ENCODE data around the gene IL1R2.
A peak's percentile ranks its signal among the peaks of the same experiment; 100 is the strongest.
"Not testable (repeated sequence)": the region's sequence is repeated elsewhere in the genome, so short reads cannot be mapped to it uniquely, and the experiment has no call there.

IL1R2 gene

DNA sequence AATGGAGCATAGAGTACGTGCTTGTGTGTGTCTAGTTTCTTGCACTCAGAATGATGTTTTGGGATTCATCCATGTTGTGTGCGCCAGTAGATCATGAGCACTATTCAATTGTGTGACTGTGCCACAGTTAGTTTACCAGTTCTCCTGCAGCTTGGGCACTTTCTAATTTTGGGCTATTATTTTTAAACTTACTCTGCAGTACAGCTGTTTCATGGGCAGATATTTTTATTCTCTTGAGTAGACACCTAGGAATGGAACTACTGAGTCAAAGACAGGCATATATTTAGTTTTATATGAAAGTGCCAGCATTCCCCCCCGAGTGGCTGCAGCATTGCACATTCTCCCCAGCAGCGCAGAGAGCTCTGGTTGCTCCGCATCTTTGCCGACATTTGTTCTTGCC lies 74.8 kb downstream of the IL1R2 start:
- no peak overlapping the region for H3K4me3 ChIP-seq (ENCODE audit: low read depth, low read length)
- TF ChIP-seq CTCF (IDR thresholded peaks at IDR 0.05; ENCODE audit: control insufficient read depth, extremely low read depth, insufficient read depth), result no peak
- no peak for DNase-seq (ENCODE audit: low read depth)

GRCh38 chr2:102068126-102068525 lies 76.4 kb downstream of the IL1R2 start:
- H3K4me3 ChIP-seq (ENCODE audit: low read depth, low read length); DNase-seq (ENCODE audit: low read depth): not testable (repeated sequence)

GRCh38 chr2:102069311-102069974 lies 77.7 kb downstream of the IL1R2 start:
- DNase-seq (ENCODE audit: low read depth), result no peak
- TF ChIP-seq CTCF (IDR thresholded peaks at IDR 0.05; ENCODE audit: control insufficient read depth, extremely low read depth, insufficient read depth), result no peak
- H3K4me3 ChIP-seq (ENCODE audit: low read depth, low read length), result no peak overlapping the region

- no peak overlapping the region for H3K4me3 ChIP-seq (ENCODE audit: low read depth, low read length)
- DNase-seq (ENCODE audit: low read depth), result peak; percentile 52
- TF ChIP-seq CTCF (IDR thresholded peaks at IDR 0.05; ENCODE audit: control insufficient read depth, extremely low read depth, insufficient read depth), result peak; percentile 26; the same call in 1 of the 2 replicates
These were observed 78.4 kb downstream of the IL1R2 start for GRCh38 chr2:102070058-102070642.

DNA sequence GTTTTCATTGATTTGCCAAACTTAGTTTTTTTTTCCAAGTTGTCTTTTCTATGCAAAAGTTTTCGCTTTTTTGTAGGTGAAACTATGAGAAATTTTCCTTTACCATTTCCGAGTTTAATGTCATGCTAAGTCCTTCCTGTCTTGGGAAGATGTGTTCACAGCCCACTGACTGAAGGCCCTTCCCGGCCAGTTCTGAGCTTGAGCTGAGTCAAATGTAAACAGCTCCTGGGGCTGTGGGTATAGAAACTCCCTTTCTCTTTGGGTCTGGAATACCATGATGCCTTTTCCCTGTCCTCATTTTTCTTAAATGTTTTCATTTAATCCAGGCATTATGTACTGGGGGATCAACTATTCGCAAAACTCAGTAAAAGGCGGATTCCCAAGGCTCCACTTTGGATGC lies 81.0 kb downstream of the IL1R2 start:
- H3K4me3 ChIP-seq (ENCODE audit: low read depth, low read length), result no peak overlapping the region
- no peak for TF ChIP-seq CTCF (IDR thresholded peaks at IDR 0.05; ENCODE audit: control insufficient read depth, extremely low read depth, insufficient read depth)
- DNase-seq (ENCODE audit: low read depth), result no peak

DNA sequence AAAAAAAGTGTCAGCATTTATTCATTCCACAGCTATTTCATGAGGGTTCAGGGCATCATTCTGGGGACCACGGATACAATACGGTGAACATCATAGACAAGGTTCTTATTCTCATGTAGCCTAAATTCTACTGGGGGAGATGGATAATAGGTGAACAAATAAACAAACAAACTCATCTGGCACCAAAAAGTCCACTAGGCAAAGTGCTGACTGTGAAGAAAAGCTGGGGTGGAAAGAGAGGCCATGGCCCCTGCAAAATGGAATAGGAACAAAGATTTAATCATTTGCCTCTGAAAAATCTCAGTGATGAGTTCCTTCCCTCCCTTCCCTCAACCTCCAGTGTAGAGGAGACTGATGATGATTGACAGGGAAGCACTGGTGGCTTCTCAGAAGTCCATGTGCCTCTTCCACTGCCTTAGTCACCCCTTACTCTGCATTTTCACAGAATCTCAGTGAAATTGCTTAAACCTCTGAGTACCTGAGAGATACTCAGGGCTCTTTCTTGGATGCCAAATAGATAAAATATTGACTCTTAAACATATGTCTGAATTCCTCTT lies 81.5 kb downstream of the IL1R2 start:
- TF ChIP-seq CTCF (IDR thresholded peaks at IDR 0.05; ENCODE audit: control insufficient read depth, extremely low read depth, insufficient read depth), result no peak
- no peak overlapping the region for H3K4me3 ChIP-seq (ENCODE audit: low read depth, low read length)
- no peak for DNase-seq (ENCODE audit: low read depth)

- no peak for DNase-seq (ENCODE audit: low read depth)
- no peak overlapping the region for H3K4me3 ChIP-seq (ENCODE audit: low read depth, low read length)
- no peak for TF ChIP-seq CTCF (IDR thresholded peaks at IDR 0.05; ENCODE audit: control insufficient read depth, extremely low read depth, insufficient read depth)
These were observed 82.5 kb downstream of the IL1R2 start for GRCh38 chr2:102074152-102074783.
